K562 (cell line): ENCODE results near the gene PSMB11. TPM values are rescaled to one million over a fixed set of nuclear protein-coding genes. Genes with fewer than 3 reads are reported as not detected.

Source experiments
- ATF3 ChIP-seq, 2 experiments: fragments of 450-650 bp in 1 of 2; sonication (generic) in 1 of 2; formaldehyde crosslinking in 1 of 2; IDR thresholded peaks in 1 of 2; conservative IDR thresholded peaks in 1 of 2; 2 replicates each; pipeline versions ENCODE4 v1.6.1 to v1.8.1; 2016 to 2023; ENCODE audit warnings: mild to moderate bottlenecking in 2 of 2, moderate library complexity in 2 of 2, inconsistent platforms in 1 of 2, missing genetic modification reagents in 1 of 2
- E4F1 ChIP-seq: fragments of 250-450 bp; sonication (Bioruptor Pico); IDR thresholded peaks from 2 replicates; pipeline ENCODE4 v1.5.0; 2021; ENCODE audit warnings: mild to moderate bottlenecking, borderline replicate concordance
- GTF2E2 ChIP-seq: fragments of 200-800 bp; sonication (Bioruptor generic); IDR thresholded peaks from 2 replicates; pipeline ENCODE4 v1.6.1; 2016; ENCODE audit warnings: missing genetic modification characterization, missing compliant biosample characterization
- HNRNPL ChIP-seq: fragments of 200-400 bp; formaldehyde crosslinking; IDR thresholded peaks from 2 replicates; pipeline ENCODE4 v1.6.1; 2017; ENCODE audit warnings: low read depth, mild to moderate bottlenecking, low read length
- KLF16 ChIP-seq: IDR thresholded peaks from 2 replicates; pipeline ENCODE4 v1.6.1; 2016; ENCODE audit warnings: antibody characterized with exemption
- MBD1 ChIP-seq: fragments of 250-450 bp; sonication (Bioruptor Pico); IDR thresholded peaks from 2 replicates; pipeline ENCODE4 v1.8.0; 2022; ENCODE audit warnings: inconsistent platforms
- PATZ1 ChIP-seq: fragments of 250-450 bp; sonication (Bioruptor Pico); IDR thresholded peaks from 2 replicates; pipeline ENCODE4 v1.5.0; 2020; ENCODE audit warnings: mild to moderate bottlenecking, borderline replicate concordance
- SLC30A9 ChIP-seq: fragments of 250-450 bp; sonication (Bioruptor Pico); IDR thresholded peaks from 2 replicates; pipeline ENCODE4 v1.8.0; 2022; ENCODE audit warnings: mild to moderate bottlenecking, moderate library complexity
- ZBTB12 ChIP-seq: fragments of 250-450 bp; sonication (Bioruptor Pico); IDR thresholded peaks from 2 replicates; pipeline ENCODE4 v1.4.0; 2020
- ZNF408 ChIP-seq: fragments of 250-450 bp; sonication (Bioruptor Pico); IDR thresholded peaks from 2 replicates; pipeline ENCODE4 v1.4.0; 2020; ENCODE audit warnings: low read depth, mild to moderate bottlenecking, moderate library complexity
- ZNF609 ChIP-seq: sonication (generic); formaldehyde crosslinking; IDR thresholded peaks from 2 replicates; pipeline ENCODE4 v1.8.1; 2023; ENCODE audit warnings: missing genetic modification reagents, mild to moderate bottlenecking, borderline replicate concordance
- polyA plus RNA-seq, 8 experiments: library from polyadenylated mRNA; depleted of rRNA in 4 of 8; stranded (reverse) in 5 of 8; unstranded in 3 of 8; fragments of >200 nt; fragmentation: Nextera tagmentation in 2 of 8; fragmentation: Illumina TruSeq in 1 of 8; extraction: Ambion mirVana in 2 of 8; extraction: Trizol in 1 of 8; gene quantifications; 2 replicates each; pipeline versions ENCODE4 v1.2.1 to v1.2.3, GENCODE V29; 2011 to 2014; ENCODE audit warnings: inconsistent platforms in 1 of 8, missing spikeins in 1 of 8
- total RNA-seq, 7 experiments: library from RNA; depleted of rRNA in 6 of 7; stranded (reverse); fragments of >200 nt in 6 of 7; fragmentation: Illumina TruSeq in 2 of 7; extraction: Trizol in 2 of 7; gene quantifications; 2 replicates each; pipeline versions ENCODE4 v1.2.1 to v1.2.3, GENCODE V29; 2011 to 2021; ENCODE audit warnings: low replicate concordance in 1 of 7

Gene PSMB11
- total and polyA plus RNA-seq, 9 of the 15 experiments (the other 6 are each of a cell fraction or from before 2014, with no cell fraction given), result not detected

- no peak for TF ChIP-seq E4F1
- no peak for TF ChIP-seq SLC30A9 (CRISPR knock-in tag)
- no peak for TF ChIP-seq PATZ1 (CRISPR knock-in tag)
- TF ChIP-seq ZNF408 (CRISPR knock-in tag), result no peak
- TF ChIP-seq KLF16, result no peak
- TF ChIP-seq ZBTB12 (CRISPR knock-in tag), result peak; percentile 33; the same call in 1 of the 2 replicates
- no peak for TF ChIP-seq MBD1 (CRISPR knock-in tag)
- peak; percentile 85; the same call in 1 of the 2 replicates for TF ChIP-seq GTF2E2
- TF ChIP-seq ZNF609 (CRISPR knock-in tag), result no peak
- peak; percentile 58; the same call in 1 of the 2 replicates for TF ChIP-seq HNRNPL
- TF ChIP-seq ATF3 (IDR thresholded peaks at IDR 0.05), result peak; percentile 83
- no peak; the same call in 1 of the 2 replicates for TF ChIP-seq ATF3 (CRISPR knock-in tag; conservative IDR thresholded peaks at IDR 0.05)
Observed at GRCh38 chr14:23006544-23007419, 35.2 kb upstream of the PSMB11 start (continued).
